Hepatocyte (in vitro differentiated cells): ENCODE data around the gene ADAMTS19.

Experiments
- CTCF ChIP-seq: fragments of 200-600 bp; sonication (generic); IDR thresholded peaks from 2 replicates; pipeline ENCODE4 v1.5.1; 2016; ENCODE audit warnings: antibody characterized with exemption, mild to moderate bottlenecking; ENCODE audit not compliant: poor library complexity
- EZH2 ChIP-seq: fragments of 200-600 bp; sonication (generic); IDR thresholded peaks from 2 replicates; pipeline ENCODE4 v1.6.1; 2016; ENCODE audit warnings: antibody characterized with exemption, mild to moderate bottlenecking, borderline replicate concordance
- EZH2phosphoT487 ChIP-seq: fragments of 200-600 bp; sonication (generic); IDR thresholded peaks from one replicate; pipeline ENCODE4 v1.6.1; 2018; ENCODE audit warnings: antibody characterized with exemption, mild to moderate bottlenecking, low read depth, moderate library complexity; ENCODE audit not compliant: unreplicated experiment, severe bottlenecking

GRCh38 chr5:129609710-129610109 is 149.6 kb downstream of the ADAMTS19 start:
- no peak for TF ChIP-seq EZH2phosphoT487
- TF ChIP-seq CTCF, result no peak
- TF ChIP-seq EZH2, result no peak
